Measurements from ENCODE around the gene CPA2.

GRCh38 chr7:130270947-130271800, 4.5 kb downstream of the CPA2 start:
- TF ChIP-seq POLR2A (IDR thresholded peaks at IDR 0.05) (no peak), CTCF (IDR thresholded peaks at IDR 0.05) (no peak), POLR2AphosphoS5 (IDR thresholded peaks at IDR 0.05) (no peak)
